Bronchial epithelial cell (primary cell): ENCODE data around the gene SLC14A1. TPM values are rescaled to one million over a fixed set of nuclear protein-coding genes. Genes with fewer than 3 reads are reported as not detected.
A peak's percentile ranks its signal among the peaks of the same experiment; 100 is the strongest.

ENCODE experiments used
- DNase-seq: peaks from one replicate; pipeline ENCODE4 v3.0.0-alpha.2; 2010; ENCODE audit warnings: low read depth
- FAIRE-seq: peaks from 2 replicates; lab custom pipeline; 2011; peaks lifted over from hg19 to GRCh38; lab: Jason Lieb, UNC
- H3K27me3 ChIP-seq: 2 replicates; pipeline ENCODE4 v1.5.1; 2011; ENCODE audit warnings: low read length; ENCODE audit not compliant: control insufficient read depth, insufficient read depth
- H3K36me3 ChIP-seq: 2 replicates; pipeline ENCODE4 v1.5.1; 2011; ENCODE audit warnings: low read length; ENCODE audit not compliant: control insufficient read depth, insufficient read depth
- H3K4me3 ChIP-seq: 2 replicates; pipeline ENCODE4 v1.5.1; 2011; ENCODE audit warnings: mild to moderate bottlenecking, low read depth, low read length, control low read depth
- CTCF ChIP-seq: IDR thresholded peaks from 2 replicates; pipeline ENCODE4 v1.5.1; 2011; ENCODE audit warnings: mild to moderate bottlenecking, moderate library complexity, low read length, control low read depth, inconsistent platforms; ENCODE audit not compliant: insufficient read depth, severe bottlenecking
- total RNA-seq: library from RNA; depleted of rRNA; stranded (reverse); fragments of >200 nt; gene quantifications from 2 replicates; pipeline ENCODE4 v1.2.1, GENCODE V29; 2014

The SLC14A1 gene
- total RNA-seq, 1 donor from 2014 or later: not detected

GRCh38 chr18:45682181-45682580 is 41.8 kb upstream of the SLC14A1 start:
- no peak overlapping the region for H3K4me3 ChIP-seq
- DNase-seq (no peak), FAIRE-seq (no peak)
- no peaks in the 10 kb centered on the region for H3K27me3 ChIP-seq
- no peak for TF ChIP-seq CTCF
- H3K36me3 ChIP-seq: no peaks in the 10 kb centered on the region

GRCh38 chr18:45684341-45685115 is 39.5 kb upstream of the SLC14A1 start:
- TF ChIP-seq CTCF: no peak
- no peaks in the 10 kb centered on the region for H3K27me3 ChIP-seq
- peak; percentile 13 for FAIRE-seq
- no peak overlapping the region for H3K4me3 ChIP-seq
- no peaks in the 10 kb centered on the region for H3K36me3 ChIP-seq
- DNase-seq: no peak

GRCh38 chr18:45686891-45687611 is 36.9 kb upstream of the SLC14A1 start:
- TF ChIP-seq CTCF: no peak
- Histone ChIP-seq H3K36me3 (no peaks in the 10 kb centered on the region), H3K4me3 (no peak overlapping the region), H3K27me3 (no peaks in the 10 kb centered on the region)
- no peak for DNase-seq
- no peak for FAIRE-seq

- no peak for DNase-seq
- no peaks in the 10 kb centered on the region for H3K36me3 ChIP-seq
- no peak for TF ChIP-seq CTCF
- H3K4me3 ChIP-seq: no peak overlapping the region
- no peaks in the 10 kb centered on the region for H3K27me3 ChIP-seq
- FAIRE-seq: no peak
Observed at GRCh38 chr18:45687621-45688020, 36.4 kb upstream of the SLC14A1 start.

DNA sequence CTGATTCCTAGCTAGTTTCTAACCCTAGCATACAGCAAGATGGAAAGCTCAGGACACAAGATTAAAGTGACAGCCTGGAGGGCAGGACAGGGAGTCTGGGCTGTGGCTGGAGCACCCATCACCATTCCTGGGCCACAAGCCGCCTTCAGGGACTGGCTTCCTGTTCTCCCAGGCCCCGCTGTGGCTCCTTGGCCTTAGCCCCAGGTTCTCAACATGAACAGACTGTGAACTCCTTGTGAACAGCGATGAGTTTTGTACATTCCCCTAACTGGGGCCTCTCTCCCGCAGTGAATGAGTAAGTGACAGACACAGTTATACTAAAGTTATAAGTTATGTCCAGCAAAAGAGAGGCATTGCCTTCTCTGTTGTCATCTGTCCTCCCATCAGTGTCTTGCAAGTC is 35.9 kb upstream of the SLC14A1 start:
- Histone ChIP-seq H3K4me3 (no peak overlapping the region), H3K36me3 (no peaks in the 10 kb centered on the region), H3K27me3 (no peaks in the 10 kb centered on the region)
- no peak for TF ChIP-seq CTCF
- DNase-seq: no peak
- no peak for FAIRE-seq
